ENCODE results near the gene SLC6A16. TPM values are rescaled to one million over a fixed set of nuclear protein-coding genes. Genes with fewer than 3 reads are reported as not detected.

The SLC6A16 gene
- total RNA-seq, 1 experiment from 2014 or later: 3.7 TPM

GRCh38 chr19:49368711-49369358 is 43.8 kb upstream of the SLC6A16 start:
- H3K36me3 ChIP-seq (ENCODE audit: insufficient read depth, low read length, poor library complexity, severe bottlenecking): no peaks in the 10 kb centered on the region
- BruUV-seq (replicated peaks): no TSS peak
- H3K9me3 ChIP-seq (ENCODE audit: low read depth, low read length, poor library complexity, severe bottlenecking): peaks cover 19% of the 10 kb centered on the region
- CTCF ChIA-PET: no interaction called here
- no peak for DNase-seq (ENCODE audit: low spot score)
- POLR2A ChIA-PET (ENCODE audit: low non-redundant PET): interaction anchor here (0.5 kb wide), 1 partner anchor 390 kb away, joined by 3 read pairs; no protein-coding TSS in a partner anchor
- TF ChIP-seq CTCF (conservative IDR thresholded peaks at IDR 0.05; ENCODE audit: low read depth, low read length) (no peak), EZH2 (IDR thresholded peaks at IDR 0.05; ENCODE audit: borderline replicate concordance, low read depth, low read length, poor library complexity, severe bottlenecking) (no peak)
- H3K27me3 ChIP-seq (replicated peaks; ENCODE audit: insufficient read depth, low read depth, low read length, poor library complexity): no peaks in the 10 kb centered on the region
- H3K27ac ChIP-seq (ENCODE audit: low read depth, low read length, poor library complexity, severe bottlenecking): no peak overlapping the region
- intact Hi-C loops (cut with micrococcal nuclease; ENCODE audit: unreplicated experiment): no loop called here
- H3K4me1 ChIP-seq (ENCODE audit: insufficient read depth, low read length, poor library complexity, severe bottlenecking): no peaks in the 10 kb centered on the region
- H3K4me3 ChIP-seq (ENCODE audit: low read depth, low read length, poor library complexity, severe bottlenecking): no peak overlapping the region

GRCh38 chr19:49366110-49366509 is 41.1 kb upstream of the SLC6A16 start:
- Histone ChIP-seq H3K9me3 (ENCODE audit: low read depth, low read length, poor library complexity, severe bottlenecking) (peaks cover 19% of the 10 kb centered on the region), H3K4me3 (ENCODE audit: low read depth, low read length, poor library complexity, severe bottlenecking) (no peak overlapping the region), H3K4me1 (ENCODE audit: insufficient read depth, low read length, poor library complexity, severe bottlenecking) (peaks cover 5% of the 10 kb centered on the region), H3K27ac (ENCODE audit: low read depth, low read length, poor library complexity, severe bottlenecking) (no peak overlapping the region), H3K27me3 (replicated peaks; ENCODE audit: insufficient read depth, low read depth, low read length, poor library complexity) (no peaks in the 10 kb centered on the region), H3K36me3 (ENCODE audit: insufficient read depth, low read length, poor library complexity, severe bottlenecking) (no peaks in the 10 kb centered on the region)
- ChIA-PET CTCF (no interaction called here), POLR2A (ENCODE audit: low non-redundant PET) (no interaction called here)
- DNase-seq (ENCODE audit: low spot score): no peak
- TF ChIP-seq CTCF (conservative IDR thresholded peaks at IDR 0.05; ENCODE audit: low read depth, low read length) (no peak), EZH2 (IDR thresholded peaks at IDR 0.05; ENCODE audit: borderline replicate concordance, low read depth, low read length, poor library complexity, severe bottlenecking) (no peak)
- intact Hi-C loops (cut with micrococcal nuclease; ENCODE audit: unreplicated experiment): no loop called here
- no TSS peak for BruUV-seq (replicated peaks)

- Histone ChIP-seq H3K4me3 (ENCODE audit: low read depth, low read length, poor library complexity, severe bottlenecking) (peak overlapping the region; percentile 84), H3K9me3 (ENCODE audit: low read depth, low read length, poor library complexity, severe bottlenecking) (peaks cover 8% of the 10 kb centered on the region), H3K27ac (ENCODE audit: low read depth, low read length, poor library complexity, severe bottlenecking) (peak overlapping the region; percentile 98), H3K36me3 (ENCODE audit: insufficient read depth, low read length, poor library complexity, severe bottlenecking) (peaks cover 9% of the 10 kb centered on the region), H3K27me3 (replicated peaks; ENCODE audit: insufficient read depth, low read depth, low read length, poor library complexity) (no peaks in the 10 kb centered on the region), H3K4me1 (ENCODE audit: insufficient read depth, low read length, poor library complexity, severe bottlenecking) (peaks cover 5% of the 10 kb centered on the region)
- intact Hi-C loops (cut with micrococcal nuclease; ENCODE audit: unreplicated experiment): no loop called here
- TF ChIP-seq EZH2 (IDR thresholded peaks at IDR 0.05; ENCODE audit: borderline replicate concordance, low read depth, low read length, poor library complexity, severe bottlenecking): no peak
- TF ChIP-seq CTCF (conservative IDR thresholded peaks at IDR 0.05; ENCODE audit: low read depth, low read length): no peak
- no peak for DNase-seq (ENCODE audit: low spot score)
- no TSS peak for BruUV-seq (replicated peaks)
- POLR2A ChIA-PET (ENCODE audit: low non-redundant PET): no interaction called here
- CTCF ChIA-PET: no interaction called here
Measured at GRCh38 chr19:49364083-49364737, 39.2 kb upstream of the SLC6A16 start.
